ENCODE results near the gene KCNE3. TPM values are rescaled to one million over a fixed set of nuclear protein-coding genes. Genes with fewer than 3 reads are reported as not detected.

The KCNE3 gene
- total RNA-seq, 2 donors from 2014 or later: 6.6 to 8.3 TPM

- H3K27me3 ChIP-seq (replicated peaks; ENCODE audit: insufficient read depth): no peaks in the 10 kb centered on the region
- ATAC-seq (ENCODE audit: insufficient number of reproducible peaks, low FRiP score, low read depth): no peak
- TF ChIP-seq CTCF (IDR thresholded peaks at IDR 0.05): no peak
- no peak overlapping the region for H3K27ac ChIP-seq
- no peaks in the 10 kb centered on the region for H3K9me3 ChIP-seq
- DNase-seq (ENCODE audit: low spot score): no peak
- no peak overlapping the region for H3K4me3 ChIP-seq
- no peaks in the 10 kb centered on the region for H3K36me3 ChIP-seq
- peaks cover 0 to 5% of the 10 kb centered on the region in 2 donors for H3K4me1 ChIP-seq (ENCODE audit: control insufficient read depth in 1 of 2, low read depth in 2 of 2)
Measured at GRCh38 chr11:74487875-74488274, 20.5 kb upstream of the KCNE3 start.

- H3K4me1 ChIP-seq (ENCODE audit: control insufficient read depth in 1 of 2, low read depth in 2 of 2): no peaks in the 10 kb centered on the region
- ATAC-seq (ENCODE audit: insufficient number of reproducible peaks, low FRiP score, low read depth) (no peak), DNase-seq (ENCODE audit: low spot score) (no peak)
- no peaks in the 10 kb centered on the region for H3K36me3 ChIP-seq
- no peak for TF ChIP-seq CTCF (IDR thresholded peaks at IDR 0.05)
- no peaks in the 10 kb centered on the region for H3K27me3 ChIP-seq (replicated peaks; ENCODE audit: insufficient read depth)
- no peak overlapping the region for H3K27ac ChIP-seq
- no peaks in the 10 kb centered on the region for H3K9me3 ChIP-seq
- H3K4me3 ChIP-seq: no peak overlapping the region
Measured at GRCh38 chr11:74485868-74486267, 18.5 kb upstream of the KCNE3 start.

GRCh38 chr11:74480688-74481417 lies 13.5 kb upstream of the KCNE3 start:
- H3K27me3 ChIP-seq (replicated peaks; ENCODE audit: insufficient read depth): no peaks in the 10 kb centered on the region
- DNase-seq (ENCODE audit: low spot score) (no peak), ATAC-seq (ENCODE audit: insufficient number of reproducible peaks, low FRiP score, low read depth) (no peak)
- no peak for TF ChIP-seq CTCF (IDR thresholded peaks at IDR 0.05)
- H3K36me3 ChIP-seq: no peaks in the 10 kb centered on the region
- H3K4me1 ChIP-seq (ENCODE audit: control insufficient read depth in 1 of 2, low read depth in 2 of 2): no peaks in the 10 kb centered on the region
- no peaks in the 10 kb centered on the region for H3K9me3 ChIP-seq
- H3K4me3 ChIP-seq: no peak overlapping the region
- H3K27ac ChIP-seq: no peak overlapping the region

- DNase-seq (ENCODE audit: low spot score): no peak
- TF ChIP-seq CTCF (IDR thresholded peaks at IDR 0.05): no peak
- no peak for ATAC-seq (ENCODE audit: insufficient number of reproducible peaks, low FRiP score, low read depth)
- no peaks in the 10 kb centered on the region for H3K4me1 ChIP-seq (ENCODE audit: control insufficient read depth in 1 of 2, low read depth in 2 of 2)
- H3K27ac ChIP-seq: no peak overlapping the region
- no peak overlapping the region for H3K4me3 ChIP-seq
- no peaks in the 10 kb centered on the region for H3K27me3 ChIP-seq (replicated peaks; ENCODE audit: insufficient read depth)
- H3K9me3 ChIP-seq: no peaks in the 10 kb centered on the region
- no peaks in the 10 kb centered on the region for H3K36me3 ChIP-seq
Measured at GRCh38 chr11:74479732-74480123, 12.4 kb upstream of the KCNE3 start.

- DNase-seq (ENCODE audit: low spot score) (no peak), ATAC-seq (ENCODE audit: insufficient number of reproducible peaks, low FRiP score, low read depth) (no peak)
- no peak overlapping the region for H3K27ac ChIP-seq
- H3K9me3 ChIP-seq: no peaks in the 10 kb centered on the region
- no peaks in the 10 kb centered on the region for H3K36me3 ChIP-seq
- no peak overlapping the region for H3K4me3 ChIP-seq
- no peaks in the 10 kb centered on the region for H3K4me1 ChIP-seq (ENCODE audit: control insufficient read depth in 1 of 2, low read depth in 2 of 2)
- no peaks in the 10 kb centered on the region for H3K27me3 ChIP-seq (replicated peaks; ENCODE audit: insufficient read depth)
- no peak for TF ChIP-seq CTCF (IDR thresholded peaks at IDR 0.05)
Measured at GRCh38 chr11:74478877-74479731, 11.8 kb upstream of the KCNE3 start.
